ENCODE data around the gene PTGS1. TPM values are rescaled to one million over a fixed set of nuclear protein-coding genes. Genes with fewer than 3 reads are reported as not detected.

PTGS1 gene
- total RNA-seq, 1 donor from 2014 or later, result 16.4 TPM

DNA sequence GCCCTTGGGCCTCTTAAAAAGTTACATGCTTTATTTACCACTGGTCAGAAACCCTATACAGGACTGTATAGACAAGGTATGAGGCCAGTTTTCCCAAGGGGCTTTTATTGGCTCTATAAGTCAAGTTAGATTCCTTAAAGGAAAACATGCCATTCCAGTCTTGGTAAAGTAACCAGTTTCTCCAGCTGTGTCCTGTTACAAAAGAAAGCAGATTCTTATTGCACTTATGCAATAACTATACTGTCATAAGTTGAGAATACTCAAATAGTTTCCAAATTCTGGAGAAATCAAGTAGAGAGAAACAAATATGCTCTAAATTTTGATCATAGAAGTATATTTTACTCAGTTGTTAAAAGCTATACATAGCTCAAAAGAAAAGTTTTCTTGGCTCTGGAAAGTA, 47.2 kb downstream of the PTGS1 start:
- Histone ChIP-seq H3K9me3 (peaks cover 3% of the 10 kb centered on the region), H3K4me1 (no peaks in the 10 kb centered on the region), H3K27ac (no peak overlapping the region), H3K4me3 (no peak overlapping the region), H3K27me3 (no peaks in the 10 kb centered on the region), H3K36me3 (no peaks in the 10 kb centered on the region)
- intact Hi-C loops (cut with DNase I), result no loop called here
- TF ChIP-seq CTCF (IDR thresholded peaks at IDR 0.05), result no peak
- no peak for DNase-seq
- no peak for ATAC-seq

- Histone ChIP-seq H3K27me3 (no peaks in the 10 kb centered on the region), H3K36me3 (no peaks in the 10 kb centered on the region), H3K4me3 (no peak overlapping the region), H3K4me1 (no peaks in the 10 kb centered on the region), H3K9me3 (peaks cover 3% of the 10 kb centered on the region), H3K27ac (no peak overlapping the region)
- ATAC-seq, result no peak
- intact Hi-C loops (cut with DNase I), result no loop called here
- DNase-seq, result no peak
- no peak for TF ChIP-seq CTCF (IDR thresholded peaks at IDR 0.05)
These were observed 49.5 kb downstream of the PTGS1 start for GRCh38 chr9:122420315-122420714.

DNA sequence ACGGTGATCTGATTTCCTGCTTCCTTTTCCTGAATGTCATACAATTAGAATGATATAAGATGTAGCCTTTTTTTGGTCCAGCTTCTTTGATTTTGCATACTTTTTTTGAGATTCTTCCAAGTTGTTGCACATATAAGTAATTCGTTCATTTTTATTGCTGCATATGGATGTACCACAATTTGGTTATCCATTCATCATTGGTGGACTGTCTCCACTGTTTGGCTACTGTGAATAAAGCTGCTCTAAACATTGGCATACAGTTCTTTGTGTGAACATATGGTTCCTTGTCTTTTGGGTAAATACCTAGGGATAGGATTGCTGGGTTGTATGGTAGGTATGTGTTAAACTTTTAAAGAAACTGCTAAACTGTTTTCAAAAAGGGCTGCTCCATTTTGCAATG, 54.3 kb downstream of the PTGS1 start:
- no peak for DNase-seq
- no peak for ATAC-seq
- Histone ChIP-seq H3K4me1 (no peaks in the 10 kb centered on the region), H3K27ac (no peak overlapping the region), H3K4me3 (no peak overlapping the region), H3K36me3 (no peaks in the 10 kb centered on the region), H3K9me3 (peaks cover 3% of the 10 kb centered on the region), H3K27me3 (no peaks in the 10 kb centered on the region)
- no peak for TF ChIP-seq CTCF (IDR thresholded peaks at IDR 0.05)
- intact Hi-C loops (cut with DNase I), result no loop called here

GRCh38 chr9:122426723-122427122, 55.9 kb downstream of the PTGS1 start:
- no peaks in the 10 kb centered on the region for H3K27me3 ChIP-seq
- no peaks in the 10 kb centered on the region for H3K4me1 ChIP-seq
- DNase-seq (no peak), ATAC-seq (no peak)
- TF ChIP-seq CTCF (IDR thresholded peaks at IDR 0.05), result no peak
- H3K4me3 ChIP-seq, result no peak overlapping the region
- intact Hi-C loops (cut with DNase I), result no loop called here
- no peaks in the 10 kb centered on the region for H3K9me3 ChIP-seq
- no peak overlapping the region for H3K27ac ChIP-seq
- H3K36me3 ChIP-seq, result no peaks in the 10 kb centered on the region

DNA sequence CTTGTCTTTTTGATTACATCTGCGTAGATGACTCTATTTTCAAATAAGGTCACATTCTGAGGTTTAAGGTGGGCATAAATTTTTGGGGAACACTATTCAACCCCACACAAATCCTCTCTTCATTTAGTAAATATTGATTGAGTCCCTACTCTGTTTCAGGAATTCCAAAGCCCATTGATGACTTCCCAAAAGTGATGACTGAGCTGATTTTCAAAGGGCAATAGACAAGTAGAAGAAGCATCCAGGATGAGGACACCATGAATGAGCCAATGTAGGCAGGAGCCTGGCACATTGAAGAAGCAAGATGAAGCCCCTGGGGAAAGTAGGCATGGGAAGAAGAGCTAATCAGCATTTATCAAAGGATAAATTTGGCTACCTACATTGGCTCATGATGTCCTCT, 71.7 kb downstream of the PTGS1 start:
- no peak for TF ChIP-seq CTCF (IDR thresholded peaks at IDR 0.05)
- Histone ChIP-seq H3K4me3 (no peak overlapping the region), H3K36me3 (no peaks in the 10 kb centered on the region), H3K27ac (no peak overlapping the region), H3K27me3 (peaks cover 3% of the 10 kb centered on the region), H3K4me1 (no peaks in the 10 kb centered on the region), H3K9me3 (no peaks in the 10 kb centered on the region)
- DNase-seq, result no peak
- intact Hi-C loops (cut with DNase I), result no loop called here
- ATAC-seq, result no peak

DNA sequence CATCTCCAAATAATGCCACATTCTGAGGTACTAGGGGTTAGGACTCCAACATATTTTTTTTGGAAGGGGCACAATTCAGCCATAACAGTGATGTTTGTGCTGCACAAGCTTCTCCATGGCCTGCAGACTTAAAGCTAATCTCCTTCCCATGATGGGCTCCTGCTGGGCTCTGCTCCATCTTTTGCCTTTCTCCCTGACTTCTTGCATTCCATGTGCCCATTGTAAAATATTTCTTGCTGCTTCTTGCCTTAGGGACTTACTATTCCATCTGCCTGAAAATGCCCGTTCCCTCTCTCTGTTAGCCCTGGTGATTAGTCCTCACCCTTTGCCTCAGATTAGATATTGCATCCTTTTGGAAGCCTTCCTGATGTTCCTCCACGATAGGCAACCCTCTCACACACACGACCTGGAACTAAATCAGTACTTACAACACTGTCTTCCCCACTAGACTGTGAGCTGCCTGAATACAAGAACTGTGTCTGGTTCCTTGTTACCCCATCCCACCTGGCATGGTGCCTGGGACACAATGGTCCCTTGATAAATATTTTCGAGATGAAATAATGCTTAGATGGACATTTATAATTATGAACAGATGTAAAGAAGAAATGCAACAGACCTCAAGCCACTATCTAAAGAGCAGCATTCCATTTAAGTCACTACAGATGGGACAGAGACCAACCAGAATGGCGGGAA, 73.4 kb downstream of the PTGS1 start:
- H3K4me3 ChIP-seq, result no peak overlapping the region
- TF ChIP-seq CTCF (IDR thresholded peaks at IDR 0.05), result no peak
- no peaks in the 10 kb centered on the region for H3K4me1 ChIP-seq
- H3K27me3 ChIP-seq, result peaks cover 3% of the 10 kb centered on the region
- DNase-seq (no peak), ATAC-seq (no peak)
- no peaks in the 10 kb centered on the region for H3K36me3 ChIP-seq
- intact Hi-C loops (cut with DNase I), result no loop called here
- H3K9me3 ChIP-seq, result no peaks in the 10 kb centered on the region
- H3K27ac ChIP-seq, result no peak overlapping the region

All from upper lobe of right lung (tissue), 1 donor.